HFF-Myc (cell line): ENCODE results near the gene UPF1.
A peak's percentile ranks its signal among the peaks of the same experiment; 100 is the strongest.

ENCODE experiments used
- DNase-seq: peaks from one replicate; pipeline ENCODE4 v3.0.0-alpha.2; 2011; ENCODE audit warnings: low read depth; ENCODE audit errors: extremely low read depth
- H3K4me3 ChIP-seq: replicated peaks from 2 replicates; pipeline ENCODE4 v1.5.1; 2011; ENCODE audit warnings: low read depth, mild to moderate bottlenecking, control low read depth, low read length
- TF ChIP-seq, protein P1 (sequence below): IDR thresholded peaks from 2 replicates; pipeline ENCODE4 v1.5.1; 2012; ENCODE audit warnings: mild to moderate bottlenecking, low read depth, low read length, control low read depth; ENCODE audit errors: missing control alignments

Gene UPF1

DNA sequence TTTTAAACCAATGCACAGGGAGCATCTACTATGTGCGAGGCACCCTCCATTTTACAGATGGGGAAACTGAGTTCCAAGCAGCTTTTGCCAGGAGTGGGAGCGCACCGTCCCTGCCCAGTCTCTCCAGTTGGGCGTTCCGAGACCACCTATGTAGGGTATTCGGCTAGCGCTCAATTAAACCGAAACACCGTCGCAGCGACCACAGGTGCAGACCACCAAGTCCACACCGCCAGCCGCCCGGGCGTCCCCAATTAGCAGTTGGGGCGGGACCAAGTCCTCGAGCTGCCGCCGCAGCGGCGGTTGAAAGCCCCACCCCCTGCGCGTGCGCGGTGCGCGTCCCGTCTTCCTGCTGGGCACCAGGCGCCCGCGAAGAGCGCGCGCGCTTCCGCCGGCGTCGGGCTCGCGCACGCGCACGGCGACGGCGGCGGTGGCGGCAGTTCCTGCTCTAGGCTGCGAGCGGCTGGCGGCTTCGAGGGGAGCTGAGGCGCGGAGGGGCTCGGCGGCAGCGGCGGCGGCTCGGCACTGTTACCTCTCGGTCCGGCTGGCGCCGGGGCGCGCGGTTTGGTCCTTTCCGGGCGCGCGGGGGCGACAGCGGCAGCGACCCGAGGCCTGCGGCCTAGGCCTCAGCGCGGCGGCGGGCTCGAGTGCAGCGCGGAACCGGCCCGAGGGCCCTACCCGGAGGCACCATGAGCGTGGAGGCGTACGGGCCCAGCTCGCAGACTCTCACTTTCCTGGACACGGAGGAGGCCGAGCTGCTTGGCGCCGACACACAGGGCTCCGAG, at the start of gene UPF1:
Gene UPF1, plus strand, starts transcription at position 436 of the 782 bp plus-strand sequence. Its CDS starts 251 bp downstream, at position 687.
- peak; percentile 57 for DNase-seq
- peak within 1 kb of the TSS; percentile 89 for H3K4me3 ChIP-seq
- TF ChIP-seq, protein P1, sequence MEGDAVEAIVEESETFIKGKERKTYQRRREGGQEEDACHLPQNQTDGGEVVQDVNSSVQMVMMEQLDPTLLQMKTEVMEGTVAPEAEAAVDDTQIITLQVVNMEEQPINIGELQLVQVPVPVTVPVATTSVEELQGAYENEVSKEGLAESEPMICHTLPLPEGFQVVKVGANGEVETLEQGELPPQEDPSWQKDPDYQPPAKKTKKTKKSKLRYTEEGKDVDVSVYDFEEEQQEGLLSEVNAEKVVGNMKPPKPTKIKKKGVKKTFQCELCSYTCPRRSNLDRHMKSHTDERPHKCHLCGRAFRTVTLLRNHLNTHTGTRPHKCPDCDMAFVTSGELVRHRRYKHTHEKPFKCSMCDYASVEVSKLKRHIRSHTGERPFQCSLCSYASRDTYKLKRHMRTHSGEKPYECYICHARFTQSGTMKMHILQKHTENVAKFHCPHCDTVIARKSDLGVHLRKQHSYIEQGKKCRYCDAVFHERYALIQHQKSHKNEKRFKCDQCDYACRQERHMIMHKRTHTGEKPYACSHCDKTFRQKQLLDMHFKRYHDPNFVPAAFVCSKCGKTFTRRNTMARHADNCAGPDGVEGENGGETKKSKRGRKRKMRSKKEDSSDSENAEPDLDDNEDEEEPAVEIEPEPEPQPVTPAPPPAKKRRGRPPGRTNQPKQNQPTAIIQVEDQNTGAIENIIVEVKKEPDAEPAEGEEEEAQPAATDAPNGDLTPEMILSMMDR, result no peak

DNA sequence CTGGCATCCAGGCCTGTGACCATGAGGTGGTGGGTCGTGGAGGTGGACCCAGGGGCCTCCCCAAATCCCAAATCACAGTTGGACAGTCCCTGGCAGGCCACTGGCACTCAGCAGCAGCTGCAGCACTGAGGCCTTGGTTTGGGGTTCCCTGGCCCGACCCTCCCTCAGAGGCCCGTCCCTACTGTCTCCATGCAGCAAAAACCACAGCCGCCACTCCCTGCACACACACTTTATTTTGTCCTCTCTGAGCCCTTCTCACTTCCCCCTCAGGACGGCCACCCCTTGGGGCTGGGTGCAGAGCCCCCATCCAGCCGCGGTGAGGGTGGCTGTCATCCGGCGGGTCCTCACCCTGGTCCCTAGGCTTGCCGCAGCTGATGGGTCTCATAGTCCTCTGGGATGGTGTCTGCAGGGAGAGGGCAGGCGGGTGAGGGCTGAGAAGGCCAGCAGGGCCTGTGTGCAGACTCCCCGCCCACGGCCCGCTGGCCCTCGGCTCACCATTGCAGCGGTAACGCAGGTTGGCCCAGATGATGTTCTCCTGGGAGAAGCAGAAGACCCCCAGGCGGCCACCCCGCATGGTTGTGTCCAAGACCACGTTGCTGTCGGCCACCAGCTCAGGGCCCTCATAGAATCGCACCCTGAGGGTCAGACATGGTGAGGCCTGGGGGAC, 49.1 kb upstream of the UPF1 start:
- TF ChIP-seq, protein P1, result no peak
- no peak overlapping the region for H3K4me3 ChIP-seq
- DNase-seq, result no peak

- TF ChIP-seq, protein P1, result no peak
- no peak for DNase-seq
- no peak overlapping the region for H3K4me3 ChIP-seq
These were observed 47.6 kb upstream of the UPF1 start for GRCh38 chr19:18783958-18784785.

GRCh38 chr19:18784786-18785120, 47.0 kb upstream of the UPF1 start:
- TF ChIP-seq, protein P1, result no peak
- no peak for DNase-seq
- H3K4me3 ChIP-seq, result no peak overlapping the region

- no peak overlapping the region for H3K4me3 ChIP-seq
- TF ChIP-seq, protein P1, result no peak
- no peak for DNase-seq
These were observed 46.3 kb upstream of the UPF1 start for GRCh38 chr19:18785179-18786124.
